HCT116 (cell line): Measurements from ENCODE around the gene PARVG. TPM values are rescaled to one million over a fixed set of nuclear protein-coding genes. Genes with fewer than 3 reads are reported as not detected.

Experiments
- ATAC-seq: fragments of 200-7000 bp; cut with Tn5 transposase; 2 replicates; pipeline ENCODE4 v1.9.1; 2020; ENCODE audit warnings: mild to moderate bottlenecking, moderate library complexity
- BruUV-seq: library from RNA; stranded (reverse); fragments of 400-500 nt; replicated peaks from 2 replicates; lab custom pipeline; 2021; lab: Mats Ljungman, UMichigan
- CTCF ChIA-PET: fragments of 300-600 bp; sonication (Branson Sonifier 250); formaldehyde crosslinking; loops from one replicate; lab custom pipeline; 2021; ENCODE audit warnings: antibody characterized with exemption; lab: Charles Lee
- POLR2A ChIA-PET: fragments of 300-600, 350-600 bp; sonication (Branson Sonifier 250); formaldehyde crosslinking; loops from one replicate; lab custom pipeline; 2021; ENCODE audit warnings: antibody characterized with exemption; lab: Charles Lee
- RAD21 ChIA-PET, 2 experiments: fragments of 300-600 bp; sonication (Branson Sonifier 250); formaldehyde crosslinking; loops; one replicate each; lab custom pipeline; 2023; ENCODE audit warnings: low total read pairs in 2 of 2; ENCODE audit not compliant: uncharacterized antibody in 2 of 2, unreplicated experiment in 2 of 2, low non-redundant PET in 1 of 2; lab: Charles Lee
- DNase-seq: peaks from one replicate; pipeline ENCODE4 v3.0.0-alpha.2; 2010; ENCODE audit warnings: low read depth, low spot score
- H2AFZ ChIP-seq: fragments of 200-600 bp; shearing (Covaris generic), sonication (generic); 2 replicates; pipeline ENCODE4 v1.6.1; 2017; ENCODE audit warnings: low read depth, mixed run types, mixed read lengths, antibody characterized with exemption, low read length; ENCODE audit not compliant: poor library complexity, severe bottlenecking
- H3K27ac ChIP-seq: 2 replicates; pipeline ENCODE4 v1.5.1; 2012; ENCODE audit warnings: low read depth, low read length
- H3K27me3 ChIP-seq: fragments of 200-600 bp; sonication (generic); 2 replicates; pipeline ENCODE4 v1.6.1; 2016; ENCODE audit warnings: mixed run types, low read length, mixed read lengths; ENCODE audit not compliant: insufficient read depth
- H3K36me3 ChIP-seq, 2 experiments: fragments of 200-500 bp in 1 of 2; fragments of 200-600 bp in 1 of 2; sonication (Bioruptor generic) in 1 of 2; sonication (generic) in 1 of 2; 2 replicates each; pipeline versions ENCODE4 v1.5.1 to v1.6.1; 2014 to 2016; ENCODE audit warnings: low read length in 2 of 2, inconsistent platforms in 1 of 2, mixed read lengths in 1 of 2, mixed run types in 1 of 2; ENCODE audit not compliant: insufficient read depth in 2 of 2, control insufficient read depth in 1 of 2
- H3K4me1 ChIP-seq, 2 experiments: fragments of 200-600 bp in 1 of 2; sonication (generic) in 1 of 2; 2 replicates each; pipeline versions ENCODE4 v1.5.1 to v1.6.1; 2012 to 2017; ENCODE audit warnings: low read length in 2 of 2, inconsistent platforms in 1 of 2, mild to moderate bottlenecking in 1 of 2, mixed read lengths in 1 of 2, mixed run types in 1 of 2, moderate library complexity in 1 of 2; ENCODE audit not compliant: insufficient read depth in 2 of 2, control insufficient read depth in 1 of 2
- H3K4me2 ChIP-seq: fragments of 200-600 bp; sonication (generic); 2 replicates; pipeline ENCODE4 v1.6.1; 2017; ENCODE audit warnings: mixed run types, low read length, mixed read lengths
- H3K4me3 ChIP-seq, 2 experiments: fragments of 200-600 bp in 1 of 2; sonication (generic) in 1 of 2; replicated peaks in 1 of 2; 2 replicates each; pipeline ENCODE4 v1.5.1; 2011 to 2016; ENCODE audit warnings: low read length in 2 of 2, control low read depth in 1 of 2, low read depth in 1 of 2, mild to moderate bottlenecking in 1 of 2, mixed read lengths in 1 of 2, mixed run types in 1 of 2
- H3K79me2 ChIP-seq: fragments of 200-600 bp; sonication (generic); 2 replicates; pipeline ENCODE4 v1.6.1; 2017; ENCODE audit warnings: mild to moderate bottlenecking, mixed run types, low read length, moderate library complexity, mixed read lengths; ENCODE audit not compliant: insufficient read depth
- H3K9ac ChIP-seq: fragments of 200-600 bp; sonication (generic); 2 replicates; pipeline ENCODE4 v1.6.1; 2016; ENCODE audit warnings: low read length, mixed read lengths
- H3K9me2 ChIP-seq: fragments of 200-600 bp; sonication (generic), shearing (Covaris generic); 2 replicates; pipeline ENCODE4 v1.6.1; 2017; ENCODE audit warnings: mixed run types, mild to moderate bottlenecking, moderate library complexity; ENCODE audit not compliant: insufficient read depth
- H3K9me3 ChIP-seq, 2 experiments: fragments of 200-500 bp in 1 of 2; fragments of 200-600 bp in 1 of 2; sonication (Bioruptor generic) in 1 of 2; sonication (generic) in 1 of 2; 2 replicates each; pipeline ENCODE4 v1.6.1; 2014 to 2017; ENCODE audit warnings: low read length in 2 of 2, mixed read lengths in 2 of 2, inconsistent platforms in 1 of 2, low read depth in 1 of 2, mild to moderate bottlenecking in 1 of 2, mixed run types in 1 of 2, moderate library complexity in 1 of 2; ENCODE audit not compliant: control insufficient read depth in 1 of 2, insufficient read depth in 1 of 2
- H4K20me1 ChIP-seq: fragments of 200-600 bp; sonication (generic), shearing (Covaris generic); 2 replicates; pipeline ENCODE4 v1.6.1; 2017; ENCODE audit warnings: mixed run types, mild to moderate bottlenecking, moderate library complexity; ENCODE audit not compliant: insufficient read depth
- CBX3 ChIP-seq: IDR thresholded peaks from 2 replicates; pipeline ENCODE4 v1.6.1; 2012; ENCODE audit warnings: low read depth
- CEBPB ChIP-seq: IDR thresholded peaks from 2 replicates; pipeline ENCODE4 v1.6.1; 2012; ENCODE audit warnings: low read depth
- EGR1 ChIP-seq: IDR thresholded peaks from 2 replicates; pipeline ENCODE4 v1.6.1; 2012; ENCODE audit warnings: low read depth
- ELF1 ChIP-seq: IDR thresholded peaks from 2 replicates; pipeline ENCODE4 v1.6.1; 2012; ENCODE audit warnings: low read depth, borderline replicate concordance
- EZH2phosphoT487 ChIP-seq: fragments of 200-600 bp; IDR thresholded peaks from 2 replicates; pipeline ENCODE4 v1.6.1; 2018; ENCODE audit warnings: antibody characterized with exemption, borderline replicate concordance
- MAX ChIP-seq: IDR thresholded peaks from 2 replicates; pipeline ENCODE4 v1.6.1; 2012
- RAD21 ChIP-seq: IDR thresholded peaks from 2 replicates; pipeline ENCODE4 v1.6.1; 2012; ENCODE audit warnings: low read depth, mild to moderate bottlenecking
- REST ChIP-seq: IDR thresholded peaks from 2 replicates; pipeline ENCODE4 v1.6.1; 2012; ENCODE audit warnings: low read depth
- SIN3A ChIP-seq: IDR thresholded peaks from 2 replicates; pipeline ENCODE4 v1.6.1; 2012; ENCODE audit warnings: low read depth
- SP1 ChIP-seq: IDR thresholded peaks from 2 replicates; pipeline ENCODE4 v1.6.1; 2012; ENCODE audit warnings: low read depth
- SRF ChIP-seq: IDR thresholded peaks from 2 replicates; pipeline ENCODE4 v1.6.1; 2012; ENCODE audit warnings: low read depth
- TCF7L2 ChIP-seq: IDR thresholded peaks from 2 replicates; pipeline ENCODE4 v1.7.0; 2011; ENCODE audit warnings: borderline replicate concordance, inconsistent platforms; ENCODE audit not compliant: insufficient read depth, insufficient read length; ENCODE audit errors: extremely low read depth
- ZBTB33 ChIP-seq: IDR thresholded peaks from 2 replicates; pipeline ENCODE4 v1.6.1; 2011; ENCODE audit warnings: mild to moderate bottlenecking, low read length, moderate library complexity; ENCODE audit not compliant: insufficient replicate concordance; ENCODE audit errors: extremely low read depth
- ZNF274 ChIP-seq: fragments of 200-500 bp; sonication (Bioruptor generic); IDR thresholded peaks from 2 replicates; pipeline ENCODE4 v1.6.1; 2014; ENCODE audit warnings: mild to moderate bottlenecking, low read depth, low read length, inconsistent platforms
- intact Hi-C: fragments of 100-400 bp; cut with micrococcal nuclease; formaldehyde crosslinking; loops from 2 replicates; pipeline ENCODE4 v1.10.0; 2022
- total RNA-seq: library from RNA; stranded (reverse); gene quantifications from one replicate; pipeline ENCODE4 v1.2.1, GENCODE V29; 2021; ENCODE audit not compliant: unreplicated experiment

PARVG gene
- total RNA-seq, 1 experiment from 2014 or later = 0.57 TPM

GRCh38 chr22:44188986-44189630 is 8.4 kb downstream of the PARVG start (continued):
- no peak for TF ChIP-seq ZNF274
- no peak for TF ChIP-seq REST

GRCh38 chr22:44190381-44190976 is 9.8 kb downstream of the PARVG start:
- no peak overlapping the region for H3K4me2 ChIP-seq
- no peak for DNase-seq
- peaks cover 22% of the 10 kb centered on the region for H3K27me3 ChIP-seq
- ATAC-seq = no peak
- H3K4me3 ChIP-seq = no peak overlapping the region
- H3K9me3 ChIP-seq = no peaks in the 10 kb centered on the region
- ChIA-PET CTCF (no interaction called here), POLR2A (no interaction called here), RAD21 (no interaction called here)
- intact Hi-C loops = no loop called here
- peaks cover 4 to 16% of the 10 kb centered on the region in 2 experiments; a peak in 3 of 4 replicates for H3K4me1 ChIP-seq
- no peaks in the 10 kb centered on the region for H3K9me2 ChIP-seq
- no peak overlapping the region for H2AFZ ChIP-seq
- no TSS peak for BruUV-seq
- H3K36me3 ChIP-seq = no peaks in the 10 kb centered on the region
- H4K20me1 ChIP-seq = no peaks in the 10 kb centered on the region
- H3K79me2 ChIP-seq = no peaks in the 10 kb centered on the region
- no peak overlapping the region for H3K27ac ChIP-seq
- no peak overlapping the region for H3K9ac ChIP-seq
- TF ChIP-seq SP1 (no peak), EGR1 (no peak), REST (no peak), RAD21 (no peak), CBX3 (no peak), MAX (no peak), SIN3A (no peak), ELF1 (no peak), CEBPB (no peak), ZBTB33 (no peak), SRF (no peak), TCF7L2 (no peak), ZNF274 (no peak), EZH2phosphoT487 (no peak)
